ENCODE measurements around the gene UPK3B.
"Not testable (repeated sequence)": the region's sequence is repeated elsewhere in the genome, so short reads cannot be mapped to it uniquely, and the experiment has no call there.

The UPK3B gene

GRCh38 chr7:76565001-76565400 lies 54.6 kb downstream of the UPK3B start:
- DNase-seq (ENCODE audit: low read depth); H3K4me3 ChIP-seq (ENCODE audit: control insufficient read depth, low read depth, low read length): not testable (repeated sequence)
